ENCODE data around the gene PDPR. TPM values are rescaled to one million over a fixed set of nuclear protein-coding genes. Genes with fewer than 3 reads are reported as not detected.
"Not testable (repeated sequence)": the region's sequence is repeated elsewhere in the genome, so short reads cannot be mapped to it uniquely, and the experiment has no call there.

PDPR gene
- 10.8 TPM for total RNA-seq (ENCODE audit: insufficient read depth, low replicate concordance)

DNA sequence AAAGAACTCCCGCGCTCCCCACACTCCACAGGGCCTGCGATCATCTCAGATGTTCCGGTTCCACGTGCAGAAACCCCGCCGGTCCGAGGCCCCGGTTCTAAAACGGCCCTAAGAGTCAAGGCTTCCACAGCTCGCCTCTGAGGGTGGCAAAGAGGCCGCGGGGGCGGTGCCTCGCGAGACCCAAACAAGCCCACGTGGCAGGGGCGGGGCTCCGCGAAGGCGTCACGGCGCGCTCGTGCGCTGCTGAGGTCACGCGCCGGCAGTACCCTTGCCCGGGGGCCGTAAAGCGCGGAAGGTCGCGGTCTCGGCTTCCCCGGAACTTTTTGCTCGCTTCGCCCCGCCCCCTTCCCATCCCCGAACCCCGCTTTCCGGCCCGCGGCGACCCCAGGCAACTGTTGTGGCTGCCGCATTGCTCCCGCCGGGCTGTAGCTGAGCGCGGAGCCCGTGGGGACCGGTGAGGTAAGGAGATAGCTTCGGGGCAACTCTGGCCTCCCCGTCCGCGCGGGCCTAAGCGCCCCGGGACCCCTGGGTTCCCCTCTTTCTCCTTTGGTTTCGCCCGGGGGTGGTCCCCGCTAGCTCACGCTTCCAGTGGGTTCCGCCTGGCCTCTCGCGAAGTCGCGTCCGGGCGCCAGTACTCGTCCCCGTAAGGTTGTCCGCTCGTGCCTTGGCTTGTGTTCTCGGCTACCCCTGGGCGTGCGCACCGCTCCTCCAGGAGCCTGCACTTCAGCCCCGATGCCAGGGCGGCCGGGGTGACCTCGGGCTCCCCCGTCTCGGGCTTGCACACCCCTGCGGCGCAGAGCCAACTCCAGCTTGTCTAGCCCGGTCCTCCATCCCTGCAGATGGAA, at the start of gene PDPR:
PDPR (plus strand) TSS at position 351 of the 845 bp plus-strand sequence. CDS start 6,161 bp downstream, outside the sequence.
- peak; percentile 92 for DNase-seq (ENCODE audit: low spot score)

- peak; percentile 40 for DNase-seq (ENCODE audit: low spot score)
These were observed 49.2 kb upstream of the PDPR start for GRCh38 chr16:70064841-70065370.

DNA sequence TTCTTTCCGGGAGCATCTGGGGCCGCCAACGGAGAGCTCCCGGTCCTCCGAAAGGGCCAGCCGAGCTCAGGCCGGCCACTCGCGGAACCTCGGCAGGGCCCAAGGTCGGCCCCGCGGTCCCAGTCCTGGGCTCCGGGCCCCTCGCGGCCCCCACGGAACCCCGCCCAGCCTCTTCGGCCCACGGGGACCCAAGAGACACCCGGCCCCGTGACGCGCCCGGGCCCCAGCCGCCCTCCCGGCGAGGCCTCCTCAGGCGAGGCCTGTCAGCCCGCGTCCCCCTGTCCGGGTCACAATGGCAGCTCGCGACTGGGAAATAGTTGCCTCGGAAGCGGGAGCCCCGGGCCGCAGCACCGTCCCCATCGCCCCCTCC, 48.8 kb upstream of the PDPR start:
- DNase-seq (ENCODE audit: low spot score) = not testable (repeated sequence)

- DNase-seq (ENCODE audit: low spot score) = peak; percentile 93
These were observed 48.1 kb upstream of the PDPR start for GRCh38 chr16:70065746-70066658.

DNA sequence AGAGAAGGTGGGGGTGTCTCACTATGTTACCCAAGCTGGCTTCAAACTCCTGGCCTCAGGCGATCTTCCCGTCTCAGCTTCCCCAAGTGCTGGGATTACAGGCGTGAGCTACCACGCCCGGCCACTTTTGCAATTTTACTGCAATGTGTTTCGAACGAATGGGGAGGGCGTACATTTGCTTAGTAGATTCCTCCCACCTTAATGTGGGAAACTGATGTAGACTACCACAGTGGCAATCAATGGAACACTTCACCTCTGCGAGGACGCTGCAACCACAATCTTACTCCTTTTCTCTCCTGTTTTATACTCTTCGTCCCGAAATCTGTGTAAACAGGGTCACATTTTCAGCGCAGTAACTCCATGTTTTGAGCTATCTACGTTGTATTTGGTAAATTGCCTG, 47.4 kb upstream of the PDPR start:
- DNase-seq (ENCODE audit: low spot score) = not testable (repeated sequence)

DNA sequence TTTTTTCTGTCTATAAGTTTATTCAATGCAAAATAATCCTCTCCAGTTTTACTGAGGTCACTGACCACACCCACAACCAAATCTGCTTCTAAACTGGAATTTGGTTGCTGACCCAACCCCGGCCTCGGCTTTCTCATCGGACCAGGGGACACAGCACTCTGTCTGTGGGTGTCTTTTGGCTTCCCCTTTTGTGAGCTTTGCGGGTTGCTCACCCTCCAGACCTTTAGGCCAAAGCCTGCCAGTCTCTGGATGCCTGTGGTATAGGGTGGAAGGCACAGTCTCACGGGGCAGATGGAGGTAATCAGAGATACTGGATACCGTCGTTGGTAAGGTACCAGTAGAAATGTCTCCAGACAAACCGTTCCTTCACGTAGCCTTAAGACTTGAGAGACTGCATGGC, 35.1 kb upstream of the PDPR start:
- DNase-seq (ENCODE audit: low spot score) = not testable (repeated sequence)

- DNase-seq (ENCODE audit: low spot score) = not testable (repeated sequence)
These were observed 32.9 kb upstream of the PDPR start for GRCh38 chr16:70081219-70081618.

DNA sequence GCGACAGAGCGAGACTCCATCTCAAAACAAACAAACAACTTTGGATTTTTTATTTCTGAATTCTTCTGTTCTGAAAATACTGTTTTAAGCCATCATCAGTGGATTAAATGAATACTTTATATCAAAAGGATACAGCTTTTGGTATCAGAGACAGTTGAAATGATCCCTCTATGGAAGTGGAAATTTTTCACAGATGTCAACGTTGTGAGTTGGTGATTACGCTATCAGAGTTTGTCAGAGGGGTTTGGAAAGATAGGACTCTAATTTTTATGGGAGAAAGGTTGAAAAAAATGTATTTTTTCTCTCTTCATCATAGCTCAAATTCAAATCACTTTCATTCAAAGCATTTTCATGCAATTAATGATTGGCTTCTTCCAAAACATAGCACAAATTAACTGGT, 30.2 kb upstream of the PDPR start:
- DNase-seq (ENCODE audit: low spot score) = not testable (repeated sequence)

- not testable (repeated sequence) for DNase-seq (ENCODE audit: low spot score)
These were observed 26.0 kb upstream of the PDPR start for GRCh38 chr16:70088160-70088559.

- DNase-seq (ENCODE audit: low spot score) = not testable (repeated sequence)
These were observed 25.3 kb upstream of the PDPR start for GRCh38 chr16:70088877-70089276.

DNA sequence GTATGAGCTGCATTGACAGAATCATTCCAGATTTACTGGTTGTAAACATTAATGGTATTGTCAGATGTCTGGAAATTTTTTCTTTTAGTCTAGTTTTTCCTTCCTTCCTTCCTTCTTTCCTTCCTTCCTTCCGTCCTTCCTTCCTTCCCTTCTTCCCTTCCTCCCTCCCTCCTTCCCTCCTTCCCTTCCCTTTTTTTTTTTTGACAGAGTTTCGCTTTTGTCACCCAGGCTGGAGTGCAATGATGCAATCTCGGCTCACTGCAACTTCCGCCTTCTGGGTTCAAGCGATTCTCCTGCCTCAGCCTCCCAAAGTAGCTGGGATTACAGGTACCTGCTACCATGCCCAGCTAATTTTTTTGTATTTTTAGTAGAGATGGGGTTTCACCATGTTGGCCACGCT, 24.8 kb upstream of the PDPR start:
- DNase-seq (ENCODE audit: low spot score) = not testable (repeated sequence)

DNA sequence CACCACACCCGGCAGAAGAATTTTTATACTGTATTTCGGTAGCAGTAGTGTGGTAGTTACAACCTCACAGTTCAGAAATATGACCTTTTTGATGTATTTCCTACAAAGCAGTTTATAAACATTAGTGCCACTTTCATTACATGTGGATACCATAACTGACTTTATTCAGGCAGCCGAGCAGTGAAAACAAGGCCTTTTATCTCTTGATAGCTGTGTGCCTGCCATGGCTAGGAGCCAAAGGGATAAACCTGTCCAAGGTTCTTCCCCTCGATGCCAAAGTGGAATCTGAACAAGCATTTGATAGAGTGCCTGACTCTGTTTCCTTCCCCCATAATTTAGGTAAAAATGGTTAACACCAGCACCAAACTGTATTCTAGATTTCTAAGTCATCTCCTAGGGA, 23.0 kb upstream of the PDPR start:
- DNase-seq (ENCODE audit: low spot score) = not testable (repeated sequence)

DNA sequence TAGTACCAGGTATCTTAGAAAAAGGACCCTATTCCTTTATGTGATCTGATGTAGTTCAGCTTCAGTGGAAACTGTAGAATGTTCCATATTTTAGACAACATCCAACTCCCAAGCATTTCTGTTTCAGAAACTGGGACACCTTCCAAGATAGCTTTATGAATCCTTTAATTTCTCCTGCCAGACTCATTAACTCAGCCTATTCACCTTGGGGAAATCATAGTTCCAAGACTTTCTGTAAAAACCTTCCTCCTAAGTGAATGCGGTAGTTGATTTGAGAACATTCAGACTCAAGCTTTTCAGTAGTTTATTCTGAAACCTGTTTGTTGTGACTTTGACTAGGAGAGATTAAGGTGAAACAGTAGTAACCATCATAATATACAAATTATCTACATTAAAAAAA, 20.0 kb upstream of the PDPR start:
- not testable (repeated sequence) for DNase-seq (ENCODE audit: low spot score)

DNA sequence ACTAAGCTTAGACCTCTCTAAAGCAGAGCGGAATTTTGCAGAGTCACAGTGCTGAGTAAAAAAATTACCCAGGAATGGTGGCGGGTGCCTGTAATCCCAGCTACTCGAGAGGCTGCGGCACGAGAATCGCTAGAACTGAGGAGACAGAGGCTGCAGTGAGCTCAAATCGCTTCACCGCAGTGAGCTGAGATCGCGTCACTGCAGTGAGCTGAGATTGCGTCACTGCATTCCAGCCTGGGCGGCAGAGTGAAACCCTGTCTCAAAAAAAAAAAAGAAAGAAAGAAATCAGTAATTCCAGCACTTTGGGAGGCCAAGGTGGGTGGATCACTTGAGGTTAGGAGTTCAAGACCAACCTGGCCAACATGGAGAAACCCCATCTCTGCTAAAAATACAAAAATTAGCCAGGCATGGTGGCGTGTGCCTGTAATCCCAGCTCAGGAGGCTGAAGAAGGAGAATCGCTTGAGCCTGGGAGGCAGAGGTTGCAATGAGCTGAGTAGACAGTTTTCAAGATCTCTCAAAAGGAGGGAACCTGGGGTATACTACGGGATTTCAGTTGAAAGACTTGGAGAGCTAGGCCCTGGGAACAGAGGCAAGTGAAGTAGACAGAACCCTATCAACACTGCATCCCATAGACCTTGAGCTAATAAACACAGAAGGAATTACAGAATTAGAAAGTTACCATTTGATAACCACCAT, 4.4 kb upstream of the PDPR start:
- not testable (repeated sequence) for DNase-seq (ENCODE audit: low spot score)

DNA sequence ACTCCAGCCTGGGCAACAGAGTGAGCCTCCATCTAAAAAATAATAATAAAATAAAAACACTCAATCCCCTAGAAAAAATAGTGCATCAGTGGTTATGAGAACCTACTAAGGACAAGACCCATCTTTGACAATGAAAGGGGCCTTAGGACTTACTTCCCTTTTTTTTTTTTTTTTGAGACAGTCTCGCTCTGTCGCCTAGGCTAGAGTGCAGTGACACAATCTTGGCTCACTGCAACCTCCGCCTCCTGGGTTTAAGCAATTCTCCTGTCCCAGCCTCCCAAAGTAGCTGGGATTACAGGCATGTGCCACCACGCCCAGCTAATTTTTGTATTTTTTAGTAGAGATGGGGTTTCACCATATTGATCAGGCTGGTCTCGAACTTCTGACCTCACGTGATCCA, 2.0 kb upstream of the PDPR start:
- not testable (repeated sequence) for DNase-seq (ENCODE audit: low spot score)

DNA sequence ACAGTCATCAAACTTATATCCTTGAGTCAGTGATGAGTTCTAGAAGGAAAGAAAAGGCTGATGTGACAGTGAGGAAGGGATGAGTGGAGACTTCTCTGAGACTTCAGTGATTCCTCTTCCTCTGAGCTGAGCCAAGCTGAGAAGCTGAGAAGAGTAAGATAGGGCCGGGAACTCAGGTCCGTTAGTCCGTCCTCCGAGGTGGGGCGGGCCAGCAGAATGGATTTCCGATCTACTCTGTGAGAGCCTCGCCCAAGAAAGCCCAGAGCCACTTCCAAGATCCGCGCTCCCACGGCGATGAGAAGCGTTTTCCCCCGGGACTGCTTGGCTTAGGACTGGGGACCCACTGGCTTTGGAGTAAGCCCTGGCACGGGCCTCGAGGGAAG, 542 bp upstream of the PDPR start:
- not testable (repeated sequence) for DNase-seq (ENCODE audit: low spot score)

- DNase-seq (ENCODE audit: low spot score) = not testable (repeated sequence)
These were observed 4.2 kb downstream of the PDPR start for GRCh38 chr16:70118354-70118753.

DNA sequence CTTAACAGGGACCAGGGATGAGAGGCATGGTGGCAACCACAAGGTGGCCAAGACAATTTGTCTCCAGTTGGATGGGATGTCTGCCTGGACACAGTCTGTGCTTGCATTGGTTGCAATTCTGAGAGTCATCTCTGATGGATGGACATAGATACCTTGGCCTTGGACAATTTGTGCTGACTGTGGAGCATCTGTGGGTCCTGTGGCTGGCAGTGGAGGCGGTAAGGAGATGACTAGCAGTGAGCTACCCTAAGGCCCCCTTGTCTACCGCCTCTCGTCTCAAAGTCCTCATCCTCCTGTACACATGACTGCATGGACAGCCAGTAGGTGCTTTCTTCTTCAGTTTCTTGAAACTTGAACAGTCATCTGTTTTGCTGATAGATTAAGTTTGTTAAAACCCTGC, 4.6 kb downstream of the PDPR start:
- DNase-seq (ENCODE audit: low spot score) = not testable (repeated sequence)

DNA sequence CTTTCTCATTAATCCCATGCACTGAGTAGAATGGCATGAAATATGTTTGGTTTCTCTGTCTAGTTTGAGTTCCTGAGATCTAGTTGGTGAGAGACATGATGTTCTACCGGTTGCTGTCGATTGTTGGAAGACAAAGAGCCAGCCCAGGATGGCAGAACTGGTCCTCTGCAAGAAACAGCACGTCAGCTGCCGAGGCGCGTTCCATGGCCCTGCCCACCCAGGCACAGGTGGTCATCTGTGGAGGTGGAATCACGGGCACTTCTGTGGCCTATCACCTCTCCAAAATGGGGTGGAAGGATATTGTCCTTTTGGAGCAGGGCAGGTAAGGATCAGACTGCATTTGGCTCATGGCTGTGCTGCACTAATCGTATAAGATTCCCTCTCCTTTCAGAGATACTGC, 6.3 kb downstream of the PDPR start:
- not testable (repeated sequence) for DNase-seq (ENCODE audit: low spot score)

- not testable (repeated sequence) for DNase-seq (ENCODE audit: low spot score)
These were observed 9.7 kb downstream of the PDPR start for GRCh38 chr16:70123822-70124221.

GRCh38 chr16:70126226-70126625, 12.1 kb downstream of the PDPR start:
- not testable (repeated sequence) for DNase-seq (ENCODE audit: low spot score)
